GM10847 (cell line): ENCODE data around the gene RASSF4.

Source experiments
- POLR2A ChIP-seq: IDR thresholded peaks from 2 replicates; pipeline ENCODE4 v1.6.1; 2011; ENCODE audit not compliant: insufficient read length; ENCODE audit errors: extremely low read depth

RASSF4 gene

DNA sequence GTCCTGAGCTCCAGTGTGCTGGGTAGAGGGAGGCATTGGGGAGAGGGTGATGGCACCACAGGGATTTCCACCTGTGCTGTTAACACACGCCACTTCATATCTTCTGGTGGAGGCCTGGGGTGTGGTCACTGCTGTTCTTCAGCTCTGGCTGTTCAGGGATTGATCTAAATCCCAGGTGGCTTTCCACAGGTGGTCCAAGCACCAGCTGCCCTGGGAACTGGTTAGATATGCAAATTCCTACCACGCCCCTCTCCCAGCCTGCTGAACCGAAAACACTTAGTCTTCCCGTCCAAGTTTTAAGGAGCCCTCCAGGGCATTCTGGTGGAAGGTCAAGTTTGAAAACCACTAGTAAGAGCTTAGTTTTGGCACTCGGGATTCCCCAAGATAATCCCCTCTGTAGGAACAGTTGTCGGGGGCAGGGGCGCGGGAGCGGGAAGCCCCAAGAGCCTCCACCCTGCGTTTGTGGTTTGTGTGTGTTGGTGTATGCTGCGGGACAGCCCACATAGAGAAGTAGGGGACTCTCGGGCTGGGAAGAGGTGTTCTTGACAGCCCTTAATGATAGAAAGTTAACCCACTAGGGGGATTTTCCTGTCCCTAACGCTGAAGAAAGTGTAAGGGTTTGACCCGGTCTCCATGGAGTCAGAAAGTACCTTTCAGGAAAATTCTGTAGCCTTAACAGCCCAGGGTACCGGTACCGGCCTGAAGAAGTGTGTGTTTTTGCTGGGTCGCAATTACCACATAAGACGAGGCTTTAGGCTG, 13.9 kb downstream of the RASSF4 start:
- TF ChIP-seq POLR2A = no peak

- no peak for TF ChIP-seq POLR2A
Observed at GRCh38 chr10:44974082-44974627, 14.6 kb downstream of the RASSF4 start.

- TF ChIP-seq POLR2A = peak; percentile 28
Observed at GRCh38 chr10:44974628-44975430, 15.2 kb downstream of the RASSF4 start.

DNA sequence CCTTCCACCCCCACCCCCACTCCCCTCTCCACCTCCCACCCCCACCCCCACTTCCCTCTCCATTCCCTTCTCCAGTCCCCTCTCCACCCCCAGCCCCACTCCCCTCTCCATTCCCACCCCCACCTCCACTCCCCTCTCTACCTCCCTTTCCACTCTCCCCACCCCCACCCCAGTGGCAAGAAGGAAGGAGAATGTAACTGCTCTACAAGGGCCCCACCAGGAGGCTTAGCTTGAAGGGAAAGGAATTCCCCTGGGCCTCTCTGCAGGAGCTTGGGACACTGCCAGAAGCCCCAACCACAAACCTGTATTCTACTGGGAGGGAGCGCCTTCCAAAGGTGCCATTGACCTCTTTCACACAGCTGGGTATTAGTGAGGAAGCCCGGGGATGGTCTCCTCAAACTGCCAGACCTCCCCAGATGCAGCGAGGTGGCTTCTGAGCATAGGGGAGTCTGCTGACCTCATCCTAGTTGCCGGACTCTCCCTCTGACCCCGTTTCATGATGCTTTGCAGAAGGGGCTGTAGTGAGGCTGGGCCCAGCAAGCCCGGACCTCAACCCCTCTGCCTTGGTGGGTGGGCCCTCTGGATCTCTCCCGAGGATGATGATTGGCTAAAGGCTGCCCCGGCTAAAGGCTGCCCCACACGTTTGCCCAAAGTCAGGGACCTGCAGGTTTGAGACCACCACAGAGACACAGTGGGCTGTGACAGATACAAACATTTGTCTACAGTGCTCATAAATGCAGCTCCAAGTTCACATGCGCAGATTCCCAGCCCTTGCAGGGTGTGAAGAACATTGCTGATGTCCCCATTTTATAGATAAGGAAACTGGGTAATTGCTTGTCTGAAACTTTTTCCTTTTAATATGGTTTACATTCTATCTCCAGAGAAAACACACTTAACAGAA, 16.1 kb downstream of the RASSF4 start:
- TF ChIP-seq POLR2A = no peak

GRCh38 chr10:44976352-44977198, 17.0 kb downstream of the RASSF4 start:
- no peak for TF ChIP-seq POLR2A

DNA sequence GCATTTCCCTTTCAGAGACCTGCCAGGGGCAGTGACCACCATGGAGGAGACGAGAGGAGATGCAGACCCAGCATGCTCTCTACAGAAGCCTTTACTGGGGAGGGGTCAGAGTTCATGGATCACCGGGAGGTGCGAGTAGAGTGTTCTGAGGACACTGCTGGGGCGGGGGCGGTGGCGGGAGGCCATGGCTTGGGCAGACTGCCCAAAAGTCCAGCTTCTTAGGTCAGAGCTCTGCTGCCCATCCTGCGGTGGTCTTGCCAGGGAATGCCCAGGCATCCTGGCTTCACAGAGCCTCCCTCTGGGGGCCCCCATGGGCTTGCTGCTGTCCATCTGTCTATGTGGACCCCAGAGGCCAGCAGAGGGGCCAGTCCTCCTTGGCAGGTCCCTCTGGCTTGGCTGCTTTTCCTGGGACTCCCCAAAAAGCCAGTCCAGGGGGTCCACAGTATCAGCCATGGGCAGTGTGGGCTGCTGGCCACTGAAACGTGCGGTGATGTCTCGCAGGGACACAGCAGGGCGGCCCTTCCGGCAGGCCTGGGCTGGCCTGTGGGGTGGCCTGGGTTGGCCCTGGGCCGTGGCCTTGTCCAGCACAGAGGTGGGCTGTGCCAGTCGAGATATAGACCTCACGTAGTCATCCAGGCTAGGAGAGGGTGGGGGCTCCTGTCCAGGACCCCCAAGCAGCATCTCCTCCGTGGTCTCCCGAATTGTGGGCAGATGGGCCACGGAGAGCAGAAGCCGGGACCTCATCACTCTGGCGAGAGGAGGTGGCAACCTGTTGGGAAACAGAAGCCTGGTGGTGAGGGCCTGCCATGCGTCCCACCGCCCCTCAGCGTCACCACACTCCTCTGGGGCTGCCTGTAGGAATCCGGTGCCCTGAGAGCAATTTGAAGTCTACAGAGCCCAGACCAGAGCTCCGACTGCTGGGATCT, 17.9 kb downstream of the RASSF4 start:
- TF ChIP-seq POLR2A = no peak

GRCh38 chr10:44978213-44978569, 18.6 kb downstream of the RASSF4 start:
- TF ChIP-seq POLR2A = no peak

DNA sequence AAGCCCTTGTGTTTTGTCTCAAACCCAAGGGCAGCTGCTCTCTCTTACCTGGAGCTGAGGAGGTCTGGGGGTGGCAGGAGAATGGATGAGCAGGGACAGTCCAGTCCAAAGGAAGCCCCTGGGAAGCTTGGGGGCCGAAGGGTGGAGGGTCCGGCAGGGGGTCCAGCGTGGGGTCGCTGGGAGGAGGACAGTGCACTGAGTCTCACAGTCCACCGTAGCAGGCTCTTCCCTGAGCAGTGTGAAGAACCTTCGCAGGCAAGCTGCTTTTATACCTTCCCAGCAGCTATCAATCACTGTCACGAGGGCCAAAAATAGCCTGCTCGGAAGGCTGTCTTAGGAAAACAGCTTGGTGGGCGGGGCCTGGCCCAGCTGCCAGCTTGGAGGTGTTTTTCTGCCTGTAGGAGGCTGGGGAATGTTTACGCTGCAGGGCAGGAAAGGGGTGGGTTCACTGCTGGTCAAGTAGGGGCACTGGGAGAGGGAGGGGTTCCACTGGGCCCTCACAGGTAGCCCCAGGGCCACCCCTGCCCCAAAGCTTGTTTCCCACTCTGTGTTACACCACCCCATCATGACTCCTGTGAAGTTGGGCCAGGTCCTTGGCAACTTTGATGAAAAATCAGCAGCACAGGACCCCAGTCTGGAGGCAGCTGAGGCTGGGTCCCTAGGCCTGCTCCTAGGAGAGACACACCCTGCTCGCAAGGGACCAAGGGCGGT, 19.1 kb downstream of the RASSF4 start, which contains the start of gene DEPP1:
DEPP1 (minus strand) TSS at position 240 of the 711 bp plus-strand sequence. CDS start 779 bp downstream, outside the sequence.
- TF ChIP-seq POLR2A = peak; percentile 60

DNA sequence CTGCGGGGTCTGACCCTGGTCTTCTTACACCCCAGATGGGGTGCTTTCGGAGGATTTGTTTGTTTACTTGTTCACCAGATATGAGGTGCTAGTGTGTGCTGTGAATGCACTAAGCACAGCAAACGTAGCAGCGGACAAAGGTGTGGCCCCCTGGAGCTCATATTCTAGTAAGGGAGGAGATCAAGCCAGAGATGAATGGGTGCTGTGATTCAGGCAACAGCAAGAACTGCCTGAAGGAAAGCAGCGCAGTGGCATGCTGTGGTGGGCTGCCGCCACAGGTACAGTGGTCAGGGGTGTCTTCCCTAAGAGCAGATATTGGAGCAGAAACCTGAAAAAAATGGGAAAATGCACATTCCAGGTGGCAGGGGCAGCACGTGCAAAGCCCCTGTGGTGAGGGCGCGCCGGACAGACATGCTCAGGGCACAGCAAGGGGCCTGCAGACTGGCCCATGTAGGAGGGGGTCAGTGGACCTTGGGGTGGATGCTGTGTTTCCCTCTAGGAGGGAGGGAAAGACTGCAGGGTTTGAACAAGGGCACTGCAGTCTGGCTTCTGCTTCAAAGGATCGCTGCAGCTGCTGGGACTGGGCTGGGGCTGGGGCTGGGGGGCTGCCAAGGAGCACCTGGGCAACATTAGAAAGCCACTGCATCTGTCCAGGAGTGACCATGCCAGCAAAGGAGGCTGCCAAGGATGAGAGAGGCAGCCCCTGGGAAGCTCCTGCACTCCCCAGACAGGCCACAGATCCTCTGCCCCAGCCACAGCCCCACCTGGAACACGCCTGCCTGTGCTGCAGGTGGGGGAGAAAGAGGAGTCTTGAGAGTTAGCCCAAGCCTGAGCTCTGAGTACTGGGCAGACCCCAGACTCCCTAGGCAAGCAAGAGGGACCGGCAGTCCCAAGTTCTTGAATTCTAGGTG, 19.9 kb downstream of the RASSF4 start:
- no peak for TF ChIP-seq POLR2A

GRCh38 chr10:44980309-44981171, 20.9 kb downstream of the RASSF4 start:
- no peak for TF ChIP-seq POLR2A
